ENCODE results near the gene GATB.

Gene GATB

GRCh38 chr4:151799417-151800012 is 38.7 kb upstream of the GATB start:
- H3K9ac ChIP-seq (ENCODE audit: low read length), result no peak overlapping the region
- no peak overlapping the region for H3K4me3 ChIP-seq (ENCODE audit: low read length)
- no peaks in the 10 kb centered on the region for H4K20me1 ChIP-seq (ENCODE audit: insufficient read depth, low read length)
- H3K27ac ChIP-seq (ENCODE audit: low read length), result no peak overlapping the region
- H2AFZ ChIP-seq (ENCODE audit: low read depth, low read length), result no peak overlapping the region
- no peaks in the 10 kb centered on the region for H3K9me3 ChIP-seq (ENCODE audit: insufficient read depth, low read length)
- H3K79me2 ChIP-seq (ENCODE audit: low read length), result no peaks in the 10 kb centered on the region
- TF ChIP-seq EZH2phosphoT487 (IDR thresholded peaks at IDR 0.05; ENCODE audit: low read depth), result no peak
- no peak for TF ChIP-seq CTCF (IDR thresholded peaks at IDR 0.05; ENCODE audit: low read depth, low read length)
- H3K4me2 ChIP-seq (ENCODE audit: low read length), result peak overlapping the region; percentile 45
- no peaks in the 10 kb centered on the region for H3K36me3 ChIP-seq (replicated peaks; ENCODE audit: low read depth, low read length)
- peaks cover 25% of the 10 kb centered on the region for H3K4me1 ChIP-seq (ENCODE audit: low read length)
- H3K27me3 ChIP-seq (ENCODE audit: low read depth, low read length), result no peaks in the 10 kb centered on the region

GRCh38 chr4:151798678-151799416 is 38.0 kb upstream of the GATB start:
- H3K36me3 ChIP-seq (replicated peaks; ENCODE audit: low read depth, low read length), result no peaks in the 10 kb centered on the region
- H2AFZ ChIP-seq (ENCODE audit: low read depth, low read length), result 0 out of 2 replicates have a peak overlapping the region, but pooled peaks have one; percentile 18
- H3K27ac ChIP-seq (ENCODE audit: low read length), result no peak overlapping the region
- no peaks in the 10 kb centered on the region for H4K20me1 ChIP-seq (ENCODE audit: insufficient read depth, low read length)
- TF ChIP-seq CTCF (IDR thresholded peaks at IDR 0.05; ENCODE audit: low read depth, low read length), result no peak
- no peak for TF ChIP-seq EZH2phosphoT487 (IDR thresholded peaks at IDR 0.05; ENCODE audit: low read depth)
- no peaks in the 10 kb centered on the region for H3K79me2 ChIP-seq (ENCODE audit: low read length)
- H3K9me3 ChIP-seq (ENCODE audit: insufficient read depth, low read length), result no peaks in the 10 kb centered on the region
- peak overlapping the region; percentile 45 for H3K4me2 ChIP-seq (ENCODE audit: low read length)
- no peak overlapping the region for H3K9ac ChIP-seq (ENCODE audit: low read length)
- H3K4me3 ChIP-seq (ENCODE audit: low read length), result 0 out of 2 replicates have a peak overlapping the region, but pooled peaks have one; percentile 3
- peaks cover 25% of the 10 kb centered on the region for H3K4me1 ChIP-seq (ENCODE audit: low read length)
- H3K27me3 ChIP-seq (ENCODE audit: low read depth, low read length), result no peaks in the 10 kb centered on the region

GRCh38 chr4:151797853-151798252 is 37.0 kb upstream of the GATB start:
- peaks cover 25% of the 10 kb centered on the region for H3K4me1 ChIP-seq (ENCODE audit: low read length)
- H3K36me3 ChIP-seq (replicated peaks; ENCODE audit: low read depth, low read length), result no peaks in the 10 kb centered on the region
- no peak overlapping the region for H3K27ac ChIP-seq (ENCODE audit: low read length)
- no peaks in the 10 kb centered on the region for H4K20me1 ChIP-seq (ENCODE audit: insufficient read depth, low read length)
- H3K27me3 ChIP-seq (ENCODE audit: low read depth, low read length), result no peaks in the 10 kb centered on the region
- H2AFZ ChIP-seq (ENCODE audit: low read depth, low read length), result no peak overlapping the region
- no peak for TF ChIP-seq EZH2phosphoT487 (IDR thresholded peaks at IDR 0.05; ENCODE audit: low read depth)
- TF ChIP-seq CTCF (IDR thresholded peaks at IDR 0.05; ENCODE audit: low read depth, low read length), result no peak
- no peak overlapping the region for H3K4me3 ChIP-seq (ENCODE audit: low read length)
- no peak overlapping the region for H3K4me2 ChIP-seq (ENCODE audit: low read length)
- H3K9ac ChIP-seq (ENCODE audit: low read length), result no peak overlapping the region
- no peaks in the 10 kb centered on the region for H3K9me3 ChIP-seq (ENCODE audit: insufficient read depth, low read length)
- no peaks in the 10 kb centered on the region for H3K79me2 ChIP-seq (ENCODE audit: low read length)

GRCh38 chr4:151797131-151797530 is 36.3 kb upstream of the GATB start:
- H2AFZ ChIP-seq (ENCODE audit: low read depth, low read length), result no peak overlapping the region
- H3K36me3 ChIP-seq (replicated peaks; ENCODE audit: low read depth, low read length), result no peaks in the 10 kb centered on the region

More at GRCh38 chr4:151797131-151797530, 36.3 kb upstream of the GATB start:
- H3K27ac ChIP-seq (ENCODE audit: low read length), result no peak overlapping the region
- TF ChIP-seq EZH2phosphoT487 (IDR thresholded peaks at IDR 0.05; ENCODE audit: low read depth) (no peak), CTCF (IDR thresholded peaks at IDR 0.05; ENCODE audit: low read depth, low read length) (no peak)
- no peaks in the 10 kb centered on the region for H3K79me2 ChIP-seq (ENCODE audit: low read length)
- no peaks in the 10 kb centered on the region for H3K9me3 ChIP-seq (ENCODE audit: insufficient read depth, low read length)
- peaks cover 25% of the 10 kb centered on the region for H3K4me1 ChIP-seq (ENCODE audit: low read length)
- no peaks in the 10 kb centered on the region for H3K27me3 ChIP-seq (ENCODE audit: low read depth, low read length)
- no peak overlapping the region for H3K4me2 ChIP-seq (ENCODE audit: low read length)
- no peak overlapping the region for H3K9ac ChIP-seq (ENCODE audit: low read length)
- no peaks in the 10 kb centered on the region for H4K20me1 ChIP-seq (ENCODE audit: insufficient read depth, low read length)
- H3K4me3 ChIP-seq (ENCODE audit: low read length), result no peak overlapping the region
